Measurements from ENCODE around the gene LILRA5.

DNA sequence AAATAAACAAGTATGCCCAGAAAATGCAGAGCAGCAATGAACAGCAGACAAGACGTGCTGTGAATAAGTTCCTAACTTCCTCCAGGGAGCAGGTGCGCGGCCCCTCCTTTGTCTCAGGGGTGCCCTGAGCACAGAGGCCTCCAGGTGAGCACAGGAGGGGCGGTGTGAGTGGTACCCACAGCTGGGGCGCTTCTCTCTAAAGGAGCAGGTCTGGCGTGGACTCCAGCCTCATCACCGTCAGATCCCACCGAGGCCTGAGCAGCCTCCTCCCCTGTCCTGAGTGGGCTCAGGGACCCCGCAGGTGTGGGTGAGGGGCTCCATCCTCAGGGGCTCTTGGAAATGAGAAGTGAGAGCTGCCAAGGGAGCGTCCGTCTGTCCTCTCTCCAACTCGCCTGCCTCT is 3.2 kb downstream of the LILRA5 start:
- TF ChIP-seq, protein P1, sequence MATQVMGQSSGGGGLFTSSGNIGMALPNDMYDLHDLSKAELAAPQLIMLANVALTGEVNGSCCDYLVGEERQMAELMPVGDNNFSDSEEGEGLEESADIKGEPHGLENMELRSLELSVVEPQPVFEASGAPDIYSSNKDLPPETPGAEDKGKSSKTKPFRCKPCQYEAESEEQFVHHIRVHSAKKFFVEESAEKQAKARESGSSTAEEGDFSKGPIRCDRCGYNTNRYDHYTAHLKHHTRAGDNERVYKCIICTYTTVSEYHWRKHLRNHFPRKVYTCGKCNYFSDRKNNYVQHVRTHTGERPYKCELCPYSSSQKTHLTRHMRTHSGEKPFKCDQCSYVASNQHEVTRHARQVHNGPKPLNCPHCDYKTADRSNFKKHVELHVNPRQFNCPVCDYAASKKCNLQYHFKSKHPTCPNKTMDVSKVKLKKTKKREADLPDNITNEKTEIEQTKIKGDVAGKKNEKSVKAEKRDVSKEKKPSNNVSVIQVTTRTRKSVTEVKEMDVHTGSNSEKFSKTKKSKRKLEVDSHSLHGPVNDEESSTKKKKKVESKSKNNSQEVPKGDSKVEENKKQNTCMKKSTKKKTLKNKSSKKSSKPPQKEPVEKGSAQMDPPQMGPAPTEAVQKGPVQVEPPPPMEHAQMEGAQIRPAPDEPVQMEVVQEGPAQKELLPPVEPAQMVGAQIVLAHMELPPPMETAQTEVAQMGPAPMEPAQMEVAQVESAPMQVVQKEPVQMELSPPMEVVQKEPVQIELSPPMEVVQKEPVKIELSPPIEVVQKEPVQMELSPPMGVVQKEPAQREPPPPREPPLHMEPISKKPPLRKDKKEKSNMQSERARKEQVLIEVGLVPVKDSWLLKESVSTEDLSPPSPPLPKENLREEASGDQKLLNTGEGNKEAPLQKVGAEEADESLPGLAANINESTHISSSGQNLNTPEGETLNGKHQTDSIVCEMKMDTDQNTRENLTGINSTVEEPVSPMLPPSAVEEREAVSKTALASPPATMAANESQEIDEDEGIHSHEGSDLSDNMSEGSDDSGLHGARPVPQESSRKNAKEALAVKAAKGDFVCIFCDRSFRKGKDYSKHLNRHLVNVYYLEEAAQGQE (IDR thresholded peaks at IDR 0.05; ENCODE audit: insufficient replicate concordance, low read depth) = no peak
- TF ChIP-seq CTCF (IDR thresholded peaks at IDR 0.05; ENCODE audit: insufficient read depth, low read length) = no peak
- no peak for TF ChIP-seq GABPA (IDR thresholded peaks at IDR 0.05; ENCODE audit: low read depth)
- TF ChIP-seq POLR2AphosphoS5 (IDR thresholded peaks at IDR 0.05; ENCODE audit: low read depth) = no peak
